HCT116 (cell line): Measurements from ENCODE around the gene RIOX2. TPM values are rescaled to one million over a fixed set of nuclear protein-coding genes. Genes with fewer than 3 reads are reported as not detected.

Experiments
- ATAC-seq: fragments of 200-7000 bp; cut with Tn5 transposase; 2 replicates; pipeline ENCODE4 v1.9.1; 2020; ENCODE audit warnings: mild to moderate bottlenecking, moderate library complexity
- BruUV-seq: library from RNA; stranded (reverse); fragments of 400-500 nt; replicated peaks from 2 replicates; lab custom pipeline; 2021; lab: Mats Ljungman, UMichigan
- CTCF ChIA-PET: fragments of 300-600 bp; sonication (Branson Sonifier 250); formaldehyde crosslinking; loops from one replicate; lab custom pipeline; 2021; ENCODE audit warnings: antibody characterized with exemption; lab: Charles Lee
- POLR2A ChIA-PET: fragments of 300-600, 350-600 bp; sonication (Branson Sonifier 250); formaldehyde crosslinking; loops from one replicate; lab custom pipeline; 2021; ENCODE audit warnings: antibody characterized with exemption; lab: Charles Lee
- RAD21 ChIA-PET, 2 experiments: fragments of 300-600 bp; sonication (Branson Sonifier 250); formaldehyde crosslinking; loops; one replicate each; lab custom pipeline; 2023; ENCODE audit warnings: low total read pairs in 2 of 2; ENCODE audit not compliant: uncharacterized antibody in 2 of 2, unreplicated experiment in 2 of 2, low non-redundant PET in 1 of 2; lab: Charles Lee
- DNase-seq: peaks from one replicate; pipeline ENCODE4 v3.0.0-alpha.2; 2010; ENCODE audit warnings: low read depth, low spot score
- H2AFZ ChIP-seq: fragments of 200-600 bp; shearing (Covaris generic), sonication (generic); 2 replicates; pipeline ENCODE4 v1.6.1; 2017; ENCODE audit warnings: low read depth, mixed run types, mixed read lengths, antibody characterized with exemption, low read length; ENCODE audit not compliant: poor library complexity, severe bottlenecking
- H3K27ac ChIP-seq: 2 replicates; pipeline ENCODE4 v1.5.1; 2012; ENCODE audit warnings: low read depth, low read length
- H3K27me3 ChIP-seq: fragments of 200-600 bp; sonication (generic); 2 replicates; pipeline ENCODE4 v1.6.1; 2016; ENCODE audit warnings: mixed run types, low read length, mixed read lengths; ENCODE audit not compliant: insufficient read depth
- H3K36me3 ChIP-seq, 2 experiments: fragments of 200-500 bp in 1 of 2; fragments of 200-600 bp in 1 of 2; sonication (Bioruptor generic) in 1 of 2; sonication (generic) in 1 of 2; 2 replicates each; pipeline versions ENCODE4 v1.5.1 to v1.6.1; 2014 to 2016; ENCODE audit warnings: low read length in 2 of 2, inconsistent platforms in 1 of 2, mixed read lengths in 1 of 2, mixed run types in 1 of 2; ENCODE audit not compliant: insufficient read depth in 2 of 2, control insufficient read depth in 1 of 2
- H3K4me1 ChIP-seq, 2 experiments: fragments of 200-600 bp in 1 of 2; sonication (generic) in 1 of 2; 2 replicates each; pipeline versions ENCODE4 v1.5.1 to v1.6.1; 2012 to 2017; ENCODE audit warnings: low read length in 2 of 2, inconsistent platforms in 1 of 2, mild to moderate bottlenecking in 1 of 2, mixed read lengths in 1 of 2, mixed run types in 1 of 2, moderate library complexity in 1 of 2; ENCODE audit not compliant: insufficient read depth in 2 of 2, control insufficient read depth in 1 of 2
- H3K4me2 ChIP-seq: fragments of 200-600 bp; sonication (generic); 2 replicates; pipeline ENCODE4 v1.6.1; 2017; ENCODE audit warnings: mixed run types, low read length, mixed read lengths
- H3K4me3 ChIP-seq, 2 experiments: fragments of 200-600 bp in 1 of 2; sonication (generic) in 1 of 2; replicated peaks in 1 of 2; 2 replicates each; pipeline ENCODE4 v1.5.1; 2011 to 2016; ENCODE audit warnings: low read length in 2 of 2, control low read depth in 1 of 2, low read depth in 1 of 2, mild to moderate bottlenecking in 1 of 2, mixed read lengths in 1 of 2, mixed run types in 1 of 2
- H3K79me2 ChIP-seq: fragments of 200-600 bp; sonication (generic); 2 replicates; pipeline ENCODE4 v1.6.1; 2017; ENCODE audit warnings: mild to moderate bottlenecking, mixed run types, low read length, moderate library complexity, mixed read lengths; ENCODE audit not compliant: insufficient read depth
- H3K9ac ChIP-seq: fragments of 200-600 bp; sonication (generic); 2 replicates; pipeline ENCODE4 v1.6.1; 2016; ENCODE audit warnings: low read length, mixed read lengths
- H3K9me2 ChIP-seq: fragments of 200-600 bp; sonication (generic), shearing (Covaris generic); 2 replicates; pipeline ENCODE4 v1.6.1; 2017; ENCODE audit warnings: mixed run types, mild to moderate bottlenecking, moderate library complexity; ENCODE audit not compliant: insufficient read depth
- H3K9me3 ChIP-seq, 2 experiments: fragments of 200-500 bp in 1 of 2; fragments of 200-600 bp in 1 of 2; sonication (Bioruptor generic) in 1 of 2; sonication (generic) in 1 of 2; 2 replicates each; pipeline ENCODE4 v1.6.1; 2014 to 2017; ENCODE audit warnings: low read length in 2 of 2, mixed read lengths in 2 of 2, inconsistent platforms in 1 of 2, low read depth in 1 of 2, mild to moderate bottlenecking in 1 of 2, mixed run types in 1 of 2, moderate library complexity in 1 of 2; ENCODE audit not compliant: control insufficient read depth in 1 of 2, insufficient read depth in 1 of 2
- H4K20me1 ChIP-seq: fragments of 200-600 bp; sonication (generic), shearing (Covaris generic); 2 replicates; pipeline ENCODE4 v1.6.1; 2017; ENCODE audit warnings: mixed run types, mild to moderate bottlenecking, moderate library complexity; ENCODE audit not compliant: insufficient read depth
- CBX3 ChIP-seq: IDR thresholded peaks from 2 replicates; pipeline ENCODE4 v1.6.1; 2012; ENCODE audit warnings: low read depth
- CEBPB ChIP-seq: IDR thresholded peaks from 2 replicates; pipeline ENCODE4 v1.6.1; 2012; ENCODE audit warnings: low read depth
- CTCF ChIP-seq, 3 experiments: fragments of 200-600 bp in 1 of 3; sonication (generic) in 1 of 3; IDR thresholded peaks in 2 of 3; conservative IDR thresholded peaks in 1 of 3; 2 replicates each; pipeline ENCODE4 v1.5.1; 2012 to 2017; ENCODE audit warnings: low read depth in 2 of 3, low read length in 2 of 3, antibody characterized with exemption in 1 of 3, borderline replicate concordance in 1 of 3, control low read depth in 1 of 3, mild to moderate bottlenecking in 1 of 3, mixed read lengths in 1 of 3, mixed run types in 1 of 3, moderate library complexity in 1 of 3; ENCODE audit not compliant: insufficient read depth in 1 of 3
- ELF1 ChIP-seq: IDR thresholded peaks from 2 replicates; pipeline ENCODE4 v1.6.1; 2012; ENCODE audit warnings: low read depth, borderline replicate concordance
- EZH2 ChIP-seq: fragments of 200-600 bp; sonication (generic); IDR thresholded peaks from 2 replicates; pipeline ENCODE4 v1.6.1; 2017; ENCODE audit warnings: antibody characterized with exemption, mixed run types
- MAX ChIP-seq: IDR thresholded peaks from 2 replicates; pipeline ENCODE4 v1.6.1; 2012
- RAD21 ChIP-seq: IDR thresholded peaks from 2 replicates; pipeline ENCODE4 v1.6.1; 2012; ENCODE audit warnings: low read depth, mild to moderate bottlenecking
- REST ChIP-seq: IDR thresholded peaks from 2 replicates; pipeline ENCODE4 v1.6.1; 2012; ENCODE audit warnings: low read depth
- SP1 ChIP-seq: IDR thresholded peaks from 2 replicates; pipeline ENCODE4 v1.6.1; 2012; ENCODE audit warnings: low read depth
- SRF ChIP-seq: IDR thresholded peaks from 2 replicates; pipeline ENCODE4 v1.6.1; 2012; ENCODE audit warnings: low read depth
- TCF7L2 ChIP-seq: IDR thresholded peaks from 2 replicates; pipeline ENCODE4 v1.7.0; 2011; ENCODE audit warnings: borderline replicate concordance, inconsistent platforms; ENCODE audit not compliant: insufficient read depth, insufficient read length; ENCODE audit errors: extremely low read depth
- YY1 ChIP-seq: IDR thresholded peaks from 2 replicates; pipeline ENCODE4 v1.6.1; 2011; ENCODE audit warnings: low read length, low read depth, moderate library complexity, mild to moderate bottlenecking; ENCODE audit not compliant: insufficient replicate concordance; ENCODE audit errors: extremely low read depth
- ZBTB33 ChIP-seq: IDR thresholded peaks from 2 replicates; pipeline ENCODE4 v1.6.1; 2011; ENCODE audit warnings: mild to moderate bottlenecking, low read length, moderate library complexity; ENCODE audit not compliant: insufficient replicate concordance; ENCODE audit errors: extremely low read depth
- intact Hi-C: fragments of 100-400 bp; cut with micrococcal nuclease; formaldehyde crosslinking; loops from 2 replicates; pipeline ENCODE4 v1.10.0; 2022
- total RNA-seq: library from RNA; stranded (reverse); gene quantifications from one replicate; pipeline ENCODE4 v1.2.1, GENCODE V29; 2021; ENCODE audit not compliant: unreplicated experiment

RIOX2 gene
- total RNA-seq, 1 experiment from 2014 or later: 39.1 TPM

- Histone ChIP-seq H3K36me3 (peaks cover 9 to 17% of the 10 kb centered on the region in 2 experiments; a peak in 3 of 4 replicates), H3K4me2 (peak overlapping the region; percentile 75), H3K9me3 (no peaks in the 10 kb centered on the region), H3K79me2 (peaks cover 57% of the 10 kb centered on the region), H3K9me2 (no peaks in the 10 kb centered on the region), H3K4me3 (peak overlapping the region; percentile 64 to 75), H2AFZ (no peak overlapping the region), H3K27ac (peak overlapping the region; percentile 64; the same call in 1 of the 2 replicates), H3K4me1 (peaks cover 6 to 19% of the 10 kb centered on the region in 2 experiments), H4K20me1 (no peaks in the 10 kb centered on the region), H3K27me3 (no peaks in the 10 kb centered on the region), H3K9ac (peak overlapping the region; percentile 81)
- TF ChIP-seq YY1 (no peak), CBX3 (no peak), RAD21 (no peak), ELF1 (no peak), SP1 (no peak), REST (no peak), CEBPB (no peak), TCF7L2 (no peak), MAX (no peak), EZH2 (no peak), SRF (no peak), CTCF (IDR thresholded peaks at IDR 0.05 in 2 of 3, conservative IDR thresholded peaks at IDR 0.05 in 1 of 3; ENCODE audit: borderline replicate concordance in 1 of 3, insufficient read depth in 1 of 3, low read depth in 2 of 3, low read length in 2 of 3) (no peak), ZBTB33 (no peak)
- ChIA-PET RAD21 (no interaction called here), CTCF (no interaction called here), POLR2A (interaction anchor here (0.9 kb wide), 1 partner anchor 13 kb away, joined by 3 read pairs; no protein-coding TSS in a partner anchor)
- intact Hi-C loops: loop anchor here (5.0 kb wide), 1 partner anchor 149 kb away; the partner anchor contains the start of gene CRYBG3
- DNase-seq (no peak), ATAC-seq (no peak)
- BruUV-seq: no TSS peak
Observed at GRCh38 chr3:97970956-97971620, 1.1 kb downstream of the RIOX2 start.
